ENCODE measurements around the gene HIPK4. TPM values are rescaled to one million over a fixed set of nuclear protein-coding genes. Genes with fewer than 3 reads are reported as not detected.
"Not testable (repeated sequence)": the region's sequence is repeated elsewhere in the genome, so short reads cannot be mapped to it uniquely, and the experiment has no call there.

HIPK4 gene
- total and polyA plus RNA-seq, 2 of the 8 experiments (the other 6 are each of a cell fraction or from before 2014, with no cell fraction given): 0.15 to 0.57 TPM

GRCh38 chr19:40333083-40333482 lies 56.9 kb downstream of the HIPK4 start:
- H2AFZ ChIP-seq (ENCODE audit: low read length); H3K9me3 ChIP-seq (ENCODE audit: insufficient read depth in 2 of 2, low read depth in 1 of 2, low read length in 1 of 2); H3K79me2 ChIP-seq (ENCODE audit: control insufficient read depth in 1 of 2, insufficient read depth in 2 of 2, low read length in 2 of 2); H3K4me2 ChIP-seq (ENCODE audit: insufficient read depth in 1 of 2, low read depth in 2 of 2, low read length in 2 of 2); H3K14ac ChIP-seq (ENCODE audit: insufficient read length); H3K27me3 ChIP-seq (replicated peaks in 1 of 4; ENCODE audit: control insufficient read depth in 3 of 4, extremely low read depth in 1 of 4, insufficient read depth in 3 of 4, low read length in 3 of 4); H2AK5ac ChIP-seq (ENCODE audit: low read depth, low read length); H2BK20ac ChIP-seq (ENCODE audit: low read length); H3K79me1 ChIP-seq (ENCODE audit: low read depth, low read length); H3K4me3 ChIP-seq (ENCODE audit: extremely low read depth in 1 of 4, insufficient read depth in 2 of 4, low read depth in 3 of 4, low read length in 4 of 4); H2BK12ac ChIP-seq (ENCODE audit: low read depth, low read length); H4K91ac ChIP-seq (replicated peaks; ENCODE audit: insufficient read length, low read length); H4K8ac ChIP-seq (ENCODE audit: extremely low read depth, insufficient read depth, low read length); H3K23ac ChIP-seq (ENCODE audit: insufficient read length); H4K5ac ChIP-seq (ENCODE audit: insufficient read length, low read depth, low read length); H3K4ac ChIP-seq (replicated peaks; ENCODE audit: insufficient read length, low read depth, low read length); H3K56ac ChIP-seq (replicated peaks; ENCODE audit: insufficient read length, low read depth, low read length); H3K18ac ChIP-seq (ENCODE audit: extremely low read depth, low read length); H2BK5ac ChIP-seq (ENCODE audit: low read depth, low read length); H3K9ac ChIP-seq (replicated peaks in 1 of 4; ENCODE audit: extremely low read depth in 1 of 4, low read depth in 3 of 4, low read length in 3 of 4); FAIRE-seq; H2BK15ac ChIP-seq (ENCODE audit: low read length); H3K4me1 ChIP-seq (replicated peaks in 1 of 4; ENCODE audit: control insufficient read depth in 3 of 4, insufficient read depth in 4 of 4, low read length in 3 of 4); H3K23me2 ChIP-seq (ENCODE audit: low read depth, low read length); H2BK120ac ChIP-seq (replicated peaks; ENCODE audit: low read depth, low read length); POLR2A ChIA-PET (ENCODE audit: partially characterized antibody); H4K20me1 ChIP-seq (replicated peaks in 1 of 2; ENCODE audit: control insufficient read depth in 1 of 2, insufficient read depth in 2 of 2, low read length in 2 of 2); H3K27ac ChIP-seq (ENCODE audit: low read depth, low read length); DNase-seq (ENCODE audit: low read depth in 1 of 2, low spot score in 2 of 2): not testable (repeated sequence)
- CTCF ChIA-PET (ENCODE audit: partially characterized antibody): interaction anchor here (1.2 to 1.8 kb wide), 2 partner anchors 15 to 216 kb away, joined by 3 read pairs; partner anchors contain the start of gene C19orf47
- H3K36me3 ChIP-seq (ENCODE audit: control insufficient read depth in 2 of 4, insufficient read depth in 4 of 4, low read length in 3 of 4): peaks cover 0 to 17% (median 9%) of the 10 kb centered on the region in 4 experiments; a peak in 7 of 8 replicates
- WGBS, 2 experiments (ENCODE audit: extremely low coverage in 1 of 2, insufficient coverage in 1 of 2, insufficient read length in 1 of 2, insufficient replicate concordance in 2 of 2, low coverage in 1 of 2, low lambda C conversion rate in 2 of 2, missing lambda C conversion rate in 1 of 2): 89% methylated on average over 6 of the region's 6 CpGs; no CpG with 5 or more reads in 1 of the 2 experiments

Measured in H1 (cell line).